Activated CD8-positive, alpha-beta memory T cell treated with anti-CD3 and anti-CD28 coated beads, Interleukin-2, amount 50 U/mL, for 24 hours (primary cell): ENCODE measurements around the gene TTLL1.
A peak's percentile ranks its signal among the peaks of the same experiment; 100 is the strongest.

Experiments used
- DNase-seq: peaks from one replicate; pipeline ENCODE4 v3.0.0-alpha.2; 2020; ENCODE audit errors: extremely low read depth

Gene TTLL1

GRCh38 chr22:43088984-43089717, at the start of gene TTLL1:
Gene TTLL1, minus strand, starts transcription at chr22:43089391. Its CDS starts 13,805 bp downstream, at chr22:43075586.
- DNase-seq: peak; percentile 68

- DNase-seq: no peak
Measured at GRCh38 chr22:43136801-43137200, 47.6 kb upstream of the TTLL1 start.

- DNase-seq: no peak
Measured at GRCh38 chr22:43136255-43136654, 47.1 kb upstream of the TTLL1 start.

GRCh38 chr22:43135565-43135964, 46.4 kb upstream of the TTLL1 start:
- no peak for DNase-seq

- DNase-seq: no peak
Measured at GRCh38 chr22:43134553-43134952, 45.4 kb upstream of the TTLL1 start.

GRCh38 chr22:43133401-43133800, 44.2 kb upstream of the TTLL1 start:
- DNase-seq: no peak

GRCh38 chr22:43131773-43132501, 42.7 kb upstream of the TTLL1 start:
- DNase-seq: no peak

- no peak for DNase-seq
Measured at GRCh38 chr22:43129426-43130425, 40.5 kb upstream of the TTLL1 start.

- no peak for DNase-seq
Measured at GRCh38 chr22:43128928-43129424, 39.8 kb upstream of the TTLL1 start.

GRCh38 chr22:43128116-43128515, 38.9 kb upstream of the TTLL1 start:
- DNase-seq: no peak

GRCh38 chr22:43127166-43127908, 38.1 kb upstream of the TTLL1 start:
- no peak for DNase-seq

- no peak for DNase-seq
Measured at GRCh38 chr22:43126501-43127165, 37.4 kb upstream of the TTLL1 start.

GRCh38 chr22:43118953-43119458, 29.8 kb upstream of the TTLL1 start:
- no peak for DNase-seq

GRCh38 chr22:43118024-43118849, 29.0 kb upstream of the TTLL1 start:
- DNase-seq: no peak

- no peak for DNase-seq
Measured at GRCh38 chr22:43116932-43117331, 27.7 kb upstream of the TTLL1 start.

- DNase-seq: no peak
Measured at GRCh38 chr22:43114958-43115357, 25.8 kb upstream of the TTLL1 start.

- no peak for DNase-seq
Measured at GRCh38 chr22:43113526-43114251, 24.5 kb upstream of the TTLL1 start.

GRCh38 chr22:43110927-43111623, 21.9 kb upstream of the TTLL1 start:
- no peak for DNase-seq
